Measurements from ENCODE around the gene C6. TPM values are rescaled to one million over a fixed set of nuclear protein-coding genes. Genes with fewer than 3 reads are reported as not detected.

C6 gene
- total and polyA plus RNA-seq, 2 of the 8 experiments (the other 6 are each of a cell fraction or from before 2014, with no cell fraction given): not detected

- H3K27ac ChIP-seq (ENCODE audit: low read depth, low read length): no peak overlapping the region
- no peak overlapping the region for H4K5ac ChIP-seq (ENCODE audit: insufficient read length, low read depth, low read length)
- no peaks in the 10 kb centered on the region for H3K36me3 ChIP-seq (ENCODE audit: control insufficient read depth in 2 of 4, insufficient read depth in 4 of 4, low read length in 3 of 4)
- H2BK5ac ChIP-seq (ENCODE audit: low read depth, low read length): no peak overlapping the region
- H2BK15ac ChIP-seq (ENCODE audit: low read length): no peak overlapping the region
- no peak overlapping the region for H4K8ac ChIP-seq (ENCODE audit: extremely low read depth, insufficient read depth, low read length)
- no peak overlapping the region for H3K9ac ChIP-seq (replicated peaks in 1 of 4; ENCODE audit: extremely low read depth in 1 of 4, low read depth in 3 of 4, low read length in 3 of 4)
- H2BK20ac ChIP-seq (ENCODE audit: low read length): no peak overlapping the region
- no peaks in the 10 kb centered on the region for H3K9me3 ChIP-seq (ENCODE audit: insufficient read depth in 2 of 2, low read depth in 1 of 2, low read length in 1 of 2)
- no peak overlapping the region for H2BK120ac ChIP-seq (replicated peaks; ENCODE audit: low read depth, low read length)
- H3K79me2 ChIP-seq (ENCODE audit: control insufficient read depth in 1 of 2, insufficient read depth in 2 of 2, low read length in 2 of 2): no peaks in the 10 kb centered on the region
- H3K56ac ChIP-seq (replicated peaks; ENCODE audit: insufficient read length, low read depth, low read length): no peak overlapping the region
- H3K4me1 ChIP-seq (replicated peaks in 1 of 4; ENCODE audit: control insufficient read depth in 3 of 4, insufficient read depth in 4 of 4, low read length in 3 of 4): no peaks in the 10 kb centered on the region
- no peaks in the 10 kb centered on the region for H3K79me1 ChIP-seq (ENCODE audit: low read depth, low read length)
- no peak overlapping the region for H3K4me3 ChIP-seq (ENCODE audit: extremely low read depth in 1 of 4, insufficient read depth in 2 of 4, low read depth in 3 of 4, low read length in 4 of 4)
- no peak overlapping the region for H3K4ac ChIP-seq (replicated peaks; ENCODE audit: insufficient read length, low read depth, low read length)
- no peaks in the 10 kb centered on the region for H4K20me1 ChIP-seq (replicated peaks in 1 of 2; ENCODE audit: control insufficient read depth in 1 of 2, insufficient read depth in 2 of 2, low read length in 2 of 2)
- FAIRE-seq (no peak), DNase-seq (ENCODE audit: low read depth in 1 of 2, low spot score in 2 of 2) (no peak)
- no peak overlapping the region for H3K23ac ChIP-seq (ENCODE audit: insufficient read length)
- H3K4me2 ChIP-seq (ENCODE audit: insufficient read depth in 1 of 2, low read depth in 2 of 2, low read length in 2 of 2): no peak overlapping the region
- CTCF ChIA-PET (ENCODE audit: partially characterized antibody): interaction anchor here (2.1 to 2.3 kb wide), 2 partner anchors 10 to 309 kb away, joined by 6 read pairs; no protein-coding TSS in a partner anchor
- H2AK5ac ChIP-seq (ENCODE audit: low read depth, low read length): no peak overlapping the region
- no peak for TF ChIP-seq BACH1 (IDR thresholded peaks at IDR 0.05; ENCODE audit: low read length)
- no peak for TF ChIP-seq BRCA1 (IDR thresholded peaks at IDR 0.05; ENCODE audit: low read depth, low read length)
- TF ChIP-seq RAD21 (IDR thresholded peaks at IDR 0.05 in 1 of 2, conservative IDR thresholded peaks at IDR 0.05 in 1 of 2; ENCODE audit: low read depth in 2 of 2, low read length in 2 of 2): no peak
- no peak for TF ChIP-seq KDM5A (IDR thresholded peaks at IDR 0.05; ENCODE audit: low read length)
- no peak for TF ChIP-seq KDM4A (IDR thresholded peaks at IDR 0.05; ENCODE audit: low read depth, low read length, severe bottlenecking)
- no peak for TF ChIP-seq CBX5 (IDR thresholded peaks at IDR 0.05; ENCODE audit: low read depth, low read length)
- TF ChIP-seq TEAD4 (IDR thresholded peaks at IDR 0.05; ENCODE audit: low read depth, low read length): no peak
- TF ChIP-seq EGR1 (IDR thresholded peaks at IDR 0.05; ENCODE audit: borderline replicate concordance, low read depth, low read length): no peak
- TF ChIP-seq ATF2 (IDR thresholded peaks at IDR 0.05; ENCODE audit: low read length): no peak
- H2AFZ ChIP-seq (ENCODE audit: low read length): no peak overlapping the region
- no peaks in the 10 kb centered on the region for H3K27me3 ChIP-seq (replicated peaks in 1 of 4; ENCODE audit: control insufficient read depth in 3 of 4, extremely low read depth in 1 of 4, insufficient read depth in 3 of 4, low read length in 3 of 4)
- no peak overlapping the region for H3K18ac ChIP-seq (ENCODE audit: extremely low read depth, low read length)
- H2BK12ac ChIP-seq (ENCODE audit: low read depth, low read length): no peak overlapping the region
- POLR2A ChIA-PET (ENCODE audit: partially characterized antibody): no interaction called here
- no peaks in the 10 kb centered on the region for H3K23me2 ChIP-seq (ENCODE audit: low read depth, low read length)
- H3K14ac ChIP-seq (ENCODE audit: insufficient read length): no peak overlapping the region
- no peak overlapping the region for H4K91ac ChIP-seq (replicated peaks; ENCODE audit: insufficient read length, low read length)
These were observed 850 bp upstream of the C6 start for GRCh38 chr5:41214182-41214581.

Measured in H1 (cell line).